ENCODE data around the gene TSEN54. TPM values are rescaled to one million over a fixed set of nuclear protein-coding genes. Genes with fewer than 3 reads are reported as not detected.

Gene TSEN54
- total and polyA plus RNA-seq, 9 donors = 12.5 to 27.3 (median 21.0) TPM

GRCh38 chr17:75494326-75494877 is 21.9 kb upstream of the TSEN54 start:
- no peak for DNase-seq
- 80% methylated on average over 8 of the region's 14 CpGs for WGBS (ENCODE audit: insufficient coverage)

GRCh38 chr17:75496005-75496404 is 20.3 kb upstream of the TSEN54 start:
- Histone ChIP-seq H3K36me3 (ENCODE audit: control insufficient read depth, insufficient read depth, low read length) (peaks cover 96% of the 10 kb centered on the region), H3K4me3 (ENCODE audit: low read length) (no peak overlapping the region), H3K4me1 (ENCODE audit: control insufficient read depth, insufficient read depth, low read length) (peaks cover 27% of the 10 kb centered on the region), H3K27me3 (ENCODE audit: control insufficient read depth, insufficient read depth, low read length) (no peaks in the 10 kb centered on the region), H3K27ac (ENCODE audit: low read length) (no peak overlapping the region), H3K9me3 (replicated peaks; ENCODE audit: control insufficient read depth, low read depth, low read length) (no peaks in the 10 kb centered on the region)
- no peak for DNase-seq
- 87% methylated on average over 9 of the region's 11 CpGs for WGBS (ENCODE audit: insufficient coverage)

More at GRCh38 chr17:75494326-75494877, 21.9 kb upstream of the TSEN54 start:
- Histone ChIP-seq H3K4me3 (ENCODE audit: low read length) (no peak overlapping the region), H3K9me3 (replicated peaks; ENCODE audit: control insufficient read depth, low read depth, low read length) (no peaks in the 10 kb centered on the region), H3K4me1 (ENCODE audit: control insufficient read depth, insufficient read depth, low read length) (peaks cover 35% of the 10 kb centered on the region), H3K36me3 (ENCODE audit: control insufficient read depth, insufficient read depth, low read length) (peaks cover 96% of the 10 kb centered on the region), H3K27ac (ENCODE audit: low read length) (no peak overlapping the region), H3K27me3 (ENCODE audit: control insufficient read depth, insufficient read depth, low read length) (no peaks in the 10 kb centered on the region)

- Histone ChIP-seq H3K27ac (ENCODE audit: low read length) (peak overlapping the region; percentile 42), H3K27me3 (ENCODE audit: control insufficient read depth, insufficient read depth, low read length) (no peaks in the 10 kb centered on the region), H3K4me1 (ENCODE audit: control insufficient read depth, insufficient read depth, low read length) (peaks cover 35% of the 10 kb centered on the region), H3K4me3 (ENCODE audit: low read length) (no peak overlapping the region), H3K9me3 (replicated peaks; ENCODE audit: control insufficient read depth, low read depth, low read length) (no peaks in the 10 kb centered on the region), H3K36me3 (ENCODE audit: control insufficient read depth, insufficient read depth, low read length) (peaks cover 96% of the 10 kb centered on the region)
- no peak for DNase-seq
- WGBS (ENCODE audit: insufficient coverage) = 78% methylated on average over 14 of the region's 21 CpGs
Measured at GRCh38 chr17:75498039-75498725, 18.1 kb upstream of the TSEN54 start.

GRCh38 chr17:75498726-75499213 is 17.6 kb upstream of the TSEN54 start:
- Histone ChIP-seq H3K9me3 (replicated peaks; ENCODE audit: control insufficient read depth, low read depth, low read length) (no peaks in the 10 kb centered on the region), H3K4me3 (ENCODE audit: low read length) (no peak overlapping the region), H3K27me3 (ENCODE audit: control insufficient read depth, insufficient read depth, low read length) (no peaks in the 10 kb centered on the region), H3K27ac (ENCODE audit: low read length) (peak overlapping the region; percentile 13), H3K4me1 (ENCODE audit: control insufficient read depth, insufficient read depth, low read length) (peaks cover 35% of the 10 kb centered on the region), H3K36me3 (ENCODE audit: control insufficient read depth, insufficient read depth, low read length) (peaks cover 96% of the 10 kb centered on the region)
- 54% methylated on average over 16 of the region's 16 CpGs for WGBS (ENCODE audit: insufficient coverage)
- DNase-seq = no peak

- Histone ChIP-seq H3K4me1 (ENCODE audit: control insufficient read depth, insufficient read depth, low read length) (peaks cover 38% of the 10 kb centered on the region), H3K36me3 (ENCODE audit: control insufficient read depth, insufficient read depth, low read length) (peaks cover 96% of the 10 kb centered on the region), H3K27ac (ENCODE audit: low read length) (peak overlapping the region; percentile 5), H3K9me3 (replicated peaks; ENCODE audit: control insufficient read depth, low read depth, low read length) (no peaks in the 10 kb centered on the region), H3K27me3 (ENCODE audit: control insufficient read depth, insufficient read depth, low read length) (no peaks in the 10 kb centered on the region), H3K4me3 (ENCODE audit: low read length) (no peak overlapping the region)
- WGBS (ENCODE audit: insufficient coverage) = 59% methylated on average over 5 of the region's 16 CpGs
- DNase-seq = no peak
Measured at GRCh38 chr17:75499313-75500022, 16.9 kb upstream of the TSEN54 start.

- Histone ChIP-seq H3K9me3 (replicated peaks; ENCODE audit: control insufficient read depth, low read depth, low read length) (no peaks in the 10 kb centered on the region), H3K4me1 (ENCODE audit: control insufficient read depth, insufficient read depth, low read length) (peaks cover 43% of the 10 kb centered on the region), H3K4me3 (ENCODE audit: low read length) (no peak overlapping the region), H3K36me3 (ENCODE audit: control insufficient read depth, insufficient read depth, low read length) (peaks cover 96% of the 10 kb centered on the region), H3K27me3 (ENCODE audit: control insufficient read depth, insufficient read depth, low read length) (no peaks in the 10 kb centered on the region), H3K27ac (ENCODE audit: low read length) (peak overlapping the region; percentile 20)
- WGBS (ENCODE audit: insufficient coverage) = 85% methylated on average over 13 of the region's 17 CpGs
- DNase-seq = no peak
Measured at GRCh38 chr17:75500419-75501216, 15.7 kb upstream of the TSEN54 start.

GRCh38 chr17:75501378-75502071 is 14.8 kb upstream of the TSEN54 start:
- peak; percentile 71 for DNase-seq
- Histone ChIP-seq H3K4me1 (ENCODE audit: control insufficient read depth, insufficient read depth, low read length) (peaks cover 43% of the 10 kb centered on the region), H3K36me3 (ENCODE audit: control insufficient read depth, insufficient read depth, low read length) (peaks cover 96% of the 10 kb centered on the region), H3K27ac (ENCODE audit: low read length) (peak overlapping the region; percentile 65), H3K4me3 (ENCODE audit: low read length) (no peak overlapping the region), H3K9me3 (replicated peaks; ENCODE audit: control insufficient read depth, low read depth, low read length) (no peaks in the 10 kb centered on the region), H3K27me3 (ENCODE audit: control insufficient read depth, insufficient read depth, low read length) (no peaks in the 10 kb centered on the region)
- 74% methylated on average over 21 of the region's 21 CpGs for WGBS (ENCODE audit: insufficient coverage)

- Histone ChIP-seq H3K4me1 (ENCODE audit: control insufficient read depth, insufficient read depth, low read length) (peaks cover 43% of the 10 kb centered on the region), H3K27me3 (ENCODE audit: control insufficient read depth, insufficient read depth, low read length) (no peaks in the 10 kb centered on the region), H3K27ac (ENCODE audit: low read length) (peak overlapping the region; percentile 65), H3K36me3 (ENCODE audit: control insufficient read depth, insufficient read depth, low read length) (peaks cover 96% of the 10 kb centered on the region), H3K9me3 (replicated peaks; ENCODE audit: control insufficient read depth, low read depth, low read length) (no peaks in the 10 kb centered on the region), H3K4me3 (ENCODE audit: low read length) (no peak overlapping the region)
- WGBS (ENCODE audit: insufficient coverage) = 81% methylated on average over 33 of the region's 40 CpGs
- DNase-seq = no peak
Measured at GRCh38 chr17:75502072-75502720, 14.1 kb upstream of the TSEN54 start.

GRCh38 chr17:75502721-75503329 is 13.5 kb upstream of the TSEN54 start:
- no peak for DNase-seq
- no peaks in the 10 kb centered on the region for H3K9me3 ChIP-seq (replicated peaks; ENCODE audit: control insufficient read depth, low read depth, low read length)
- WGBS (ENCODE audit: insufficient coverage) = 80% methylated on average over 18 of the region's 25 CpGs
- H3K27me3 ChIP-seq (ENCODE audit: control insufficient read depth, insufficient read depth, low read length) = no peaks in the 10 kb centered on the region
- H3K4me3 ChIP-seq (ENCODE audit: low read length) = no peak overlapping the region
- peaks cover 39% of the 10 kb centered on the region for H3K4me1 ChIP-seq (ENCODE audit: control insufficient read depth, insufficient read depth, low read length)
- peaks cover 97% of the 10 kb centered on the region for H3K36me3 ChIP-seq (ENCODE audit: control insufficient read depth, insufficient read depth, low read length)
- no peak overlapping the region for H3K27ac ChIP-seq (ENCODE audit: low read length)
